DLD1 (cell line): ENCODE results near the gene EBF4.
"Not testable (repeated sequence)": the region's sequence is repeated elsewhere in the genome, so short reads cannot be mapped to it uniquely, and the experiment has no call there.

Experiments used
- in situ Hi-C: cut with HindIII; loops from 2 replicates; pipeline ENCODE4 v1.10.0; 2017; ENCODE audit warnings: low sequenced_read_pairs

Gene EBF4

GRCh38 chr20:2807929-2808328 is 115.3 kb downstream of the EBF4 start:
- in situ Hi-C loops: not testable (repeated sequence)

- in situ Hi-C loops: no loop called here
Observed at GRCh38 chr20:2809690-2810089, 117.1 kb downstream of the EBF4 start.
